A549 treated with DMSO at 1 μM for 4 hours (cell line): ENCODE data around the gene PPP3CB. TPM values are rescaled to one million over a fixed set of nuclear protein-coding genes. Genes with fewer than 3 reads are reported as not detected.

Source experiments
- total RNA-seq: library from RNA; stranded (reverse); fragments of 200-300 nt; extraction: Qiagen RNA extraction; gene quantifications from 5 replicates; pipeline ENCODE4 v1.2.3, GENCODE V29; 2022; ENCODE audit warnings: low read depth

The PPP3CB gene
- total RNA-seq: 16.6 to 20.2 TPM (median 19.3 TPM) in 5 replicates

DNA sequence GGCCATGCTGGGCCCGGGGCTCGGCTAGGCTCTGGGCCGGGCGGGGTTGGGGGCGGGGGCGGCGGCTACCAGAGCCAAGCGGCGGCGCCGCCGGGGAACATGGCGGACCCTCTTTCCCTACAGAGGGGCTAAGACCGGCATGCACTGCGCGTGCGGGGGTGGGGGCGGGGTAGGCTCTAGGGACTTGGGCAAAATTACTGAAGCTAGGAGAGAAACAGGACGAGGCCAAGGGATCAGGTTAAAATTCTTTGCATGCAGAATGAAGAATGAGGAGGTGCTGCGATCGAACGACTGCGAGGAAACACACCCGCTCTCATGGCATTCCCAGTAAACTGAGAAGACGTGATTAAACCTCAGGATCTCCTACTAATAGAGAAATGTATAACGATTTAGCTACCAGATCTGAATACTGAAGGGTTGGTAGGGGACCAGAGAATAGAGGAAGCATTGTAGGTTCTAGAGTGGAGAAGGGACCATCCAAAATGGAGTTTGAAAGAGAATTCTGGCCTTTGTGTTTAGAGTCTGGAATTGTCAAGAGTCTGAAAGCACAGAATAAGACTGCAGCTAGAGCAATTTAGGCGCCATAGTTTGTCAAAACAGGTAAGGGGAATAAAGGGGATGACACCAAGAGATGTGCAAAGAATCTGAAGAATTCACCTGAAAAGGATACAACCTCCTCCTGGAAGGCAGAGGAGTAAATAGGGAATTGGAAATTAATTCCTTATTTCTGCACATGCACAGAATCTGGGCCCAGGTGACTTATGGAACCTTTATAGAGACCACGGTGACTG lies at the start of gene PPP3CB:
TSS of gene PPP3CB (minus strand) at position 141 of the 791 bp plus-strand sequence. CDS start at position 6, 135 bp downstream.

DNA sequence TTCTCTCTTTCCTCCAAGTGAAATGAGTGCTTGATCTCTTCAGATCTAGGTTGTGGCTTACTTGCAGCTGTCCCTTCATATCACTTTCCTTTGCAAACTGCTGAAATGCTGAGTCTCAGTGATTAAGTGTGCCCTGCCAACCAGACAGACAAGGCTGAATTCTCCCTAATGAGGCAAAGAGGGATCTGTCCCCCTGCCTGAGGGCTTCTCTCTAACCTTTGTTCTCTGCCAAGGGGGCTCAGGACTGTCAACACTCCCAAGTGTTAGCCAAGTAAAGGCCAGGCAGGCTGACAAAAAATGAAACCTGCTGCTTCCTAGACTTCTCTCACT lies 62.3 kb downstream of the PPP3CB start, which contains the start of gene MSS51:
TSS of gene MSS51 (minus strand) at position 24 of the 330 bp plus-strand sequence. CDS start 5,277 bp downstream, outside the sequence.

DNA sequence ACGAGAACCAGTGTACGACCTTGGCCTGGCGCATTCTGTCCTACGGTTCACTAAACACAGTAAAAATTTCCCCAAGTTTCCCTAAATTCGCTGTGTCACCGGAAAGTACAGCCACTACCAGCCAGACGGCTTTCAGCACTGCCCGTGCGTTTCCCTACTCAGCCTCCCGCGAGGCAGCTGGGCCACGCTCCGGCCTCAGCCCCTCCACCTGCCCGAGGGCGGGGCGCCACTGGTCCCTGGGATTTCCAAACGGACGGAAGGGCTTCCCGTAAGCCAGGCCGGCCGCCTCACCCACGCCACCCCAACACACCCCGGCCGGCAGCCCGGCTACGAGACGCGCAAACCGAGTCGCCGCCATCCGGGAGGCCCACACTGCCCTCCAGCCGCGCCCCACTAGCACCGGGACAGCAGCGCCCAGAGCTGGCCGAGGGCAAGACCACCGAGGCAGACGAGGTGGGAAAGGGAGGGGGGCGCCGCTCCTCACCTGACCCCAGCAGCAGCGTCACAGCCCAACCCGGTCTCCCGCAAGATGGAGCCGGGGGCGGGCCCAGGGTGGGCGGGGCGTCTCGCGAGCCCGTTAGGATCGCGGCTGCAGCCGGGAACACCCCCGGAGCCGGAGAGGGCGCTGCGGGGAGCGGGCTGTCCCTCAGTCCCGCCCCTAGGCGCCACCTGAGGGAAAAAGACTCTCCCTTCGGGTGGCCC lies 82.1 kb downstream of the PPP3CB start, which contains the start of gene ANXA7:
TSS of gene ANXA7 (minus strand) at position 531 of the 702 bp plus-strand sequence. CDS start 13,202 bp downstream, outside the sequence.

Other genes starting within 250 kb of the PPP3CB start
- 50.8 to 52.4 TPM (median 52.1 TPM) in 5 replicates for gene DNAJC9, start 248.8 kb downstream of the PPP3CB start, total RNA-seq
- gene MRPS16, start 243.4 kb downstream of the PPP3CB start, total RNA-seq: 141 to 192 TPM (median 175 TPM) in 5 replicates
- gene CFAP70, start 137.2 kb downstream of the PPP3CB start, total RNA-seq: 0.12 to 0.37 TPM (median 0.19 TPM) in 5 replicates
- gene ANXA7, start 82.0 kb downstream of the PPP3CB start, total RNA-seq: 112 to 124 TPM (median 118 TPM) in 5 replicates
- 0.36 to 0.74 TPM (median 0.44 TPM) in 5 replicates for gene MSS51, start 62.5 kb downstream of the PPP3CB start, total RNA-seq
- gene USP54, start 95.3 kb upstream of the PPP3CB start, total RNA-seq: 10.6 to 15.7 TPM (median 12.9 TPM) in 5 replicates
- gene MYOZ1, start 145.4 kb upstream of the PPP3CB start, total RNA-seq: not detected in 5 replicates
- gene SYNPO2L, start 160.0 kb upstream of the PPP3CB start, total RNA-seq: 0.01 TPM in 1 of 5 replicates, not detected in the others
- gene AGAP5, start 202.1 kb upstream of the PPP3CB start, total RNA-seq: 1.8 to 3.0 TPM (median 2.8 TPM) in 5 replicates
- gene SEC24C, start 248.3 kb upstream of the PPP3CB start, total RNA-seq: 46.1 to 67.9 TPM (median 63.6 TPM) in 5 replicates